ENCODE results near the gene TOB1. TPM values are rescaled to one million over a fixed set of nuclear protein-coding genes. Genes with fewer than 3 reads are reported as not detected.
A peak's percentile ranks its signal among the peaks of the same experiment; 100 is the strongest.

The TOB1 gene
- total and polyA plus RNA-seq, 9 of the 15 experiments (the other 6 are each of a cell fraction or from before 2014, with no cell fraction given): 4.8 to 63.7 (median 13.2) TPM

DNA sequence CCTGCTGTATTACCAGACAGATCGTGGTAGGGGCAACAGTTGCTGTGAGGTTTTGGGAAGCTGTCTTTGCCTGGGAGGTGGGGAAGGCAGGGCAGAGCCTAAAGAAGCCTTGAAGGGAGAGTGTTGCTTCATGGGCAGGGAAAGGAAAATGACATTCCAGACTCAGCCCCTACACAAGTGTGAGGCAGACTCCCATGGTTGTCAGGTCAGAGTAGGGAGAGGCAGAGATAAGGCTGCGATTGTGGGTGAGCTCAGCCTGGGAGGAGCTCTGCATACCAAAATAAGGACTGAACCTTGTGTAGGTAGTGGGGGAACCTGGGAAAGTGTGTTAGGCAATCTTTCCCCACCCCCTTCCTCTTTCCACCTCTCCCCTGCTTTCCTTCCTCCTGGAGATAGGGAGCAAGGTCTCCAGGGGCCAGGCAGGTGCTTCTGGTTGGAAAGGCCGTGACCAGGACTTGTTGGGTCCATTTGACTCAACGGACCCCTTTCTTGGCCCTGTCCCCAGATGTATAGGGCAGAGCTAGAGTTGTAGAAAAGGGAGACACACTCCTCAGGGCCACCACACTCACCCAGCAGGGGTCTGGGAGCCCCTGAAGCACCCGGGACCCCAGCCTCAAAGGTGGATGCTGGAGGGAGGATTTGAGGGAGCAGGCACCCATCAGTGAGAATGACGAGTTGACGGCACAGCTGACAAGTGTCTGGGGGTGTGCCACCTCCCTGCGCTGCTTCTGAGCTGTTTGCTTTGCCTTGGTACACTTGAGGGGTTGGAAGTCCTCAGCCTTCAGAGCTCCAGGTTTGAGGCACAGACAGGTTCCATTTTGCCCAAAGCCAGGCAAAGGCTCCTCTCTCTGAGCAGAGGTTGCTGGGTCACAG is 18.5 kb upstream of the TOB1 start (continued):
- peak; percentile 95 for TF ChIP-seq CEBPB (tag; IDR thresholded peaks at IDR 0.05)
- no peak for TF ChIP-seq ZNF217 (CRISPR knock-in tag; IDR thresholded peaks at IDR 0.05)
- no peak for TF ChIP-seq ATF1 (CRISPR knock-in tag; IDR thresholded peaks at IDR 0.05)
- peak; percentile 25; the same call in 1 of the 2 replicates for TF ChIP-seq ATF1 (tag; IDR thresholded peaks at IDR 0.05)
- TF ChIP-seq NRF1 (conservative IDR thresholded peaks at IDR 0.05 in 1 of 2, IDR thresholded peaks at IDR 0.05 in 1 of 2): 0 out of 4 replicates have a peak, but pooled peaks of 1 of the 2 experiments have one; percentile 9
- 0 out of 2 replicates have a peak, but pooled peaks have one; percentile 29 for TF ChIP-seq SMARCE1 (IDR thresholded peaks at IDR 0.05)
- peak; percentile 77 for TF ChIP-seq JUND (IDR thresholded peaks at IDR 0.05; ENCODE audit: borderline replicate concordance, low read depth, low read length)
- TF ChIP-seq JUND (tag; IDR thresholded peaks at IDR 0.05; ENCODE audit: borderline replicate concordance, low read depth, low read length): peak; percentile 77; the same call in 1 of the 3 replicates
- 0 out of 2 replicates have a peak, but pooled peaks have one; percentile 15 for TF ChIP-seq L3MBTL2 (IDR thresholded peaks at IDR 0.05)
- 0 out of 2 replicates have a peak, but pooled peaks have one; percentile 5 for TF ChIP-seq TEAD2 (tag; IDR thresholded peaks at IDR 0.05)
- peak; percentile 27; the same call in 1 of the 2 replicates for TF ChIP-seq MBD2 (IDR thresholded peaks at IDR 0.05; ENCODE audit: borderline replicate concordance, low read depth)
- peak; percentile 20; the same call in 1 of the 2 replicates for TF ChIP-seq CREM (IDR thresholded peaks at IDR 0.05; ENCODE audit: low read depth)
- TF ChIP-seq, protein P1, sequence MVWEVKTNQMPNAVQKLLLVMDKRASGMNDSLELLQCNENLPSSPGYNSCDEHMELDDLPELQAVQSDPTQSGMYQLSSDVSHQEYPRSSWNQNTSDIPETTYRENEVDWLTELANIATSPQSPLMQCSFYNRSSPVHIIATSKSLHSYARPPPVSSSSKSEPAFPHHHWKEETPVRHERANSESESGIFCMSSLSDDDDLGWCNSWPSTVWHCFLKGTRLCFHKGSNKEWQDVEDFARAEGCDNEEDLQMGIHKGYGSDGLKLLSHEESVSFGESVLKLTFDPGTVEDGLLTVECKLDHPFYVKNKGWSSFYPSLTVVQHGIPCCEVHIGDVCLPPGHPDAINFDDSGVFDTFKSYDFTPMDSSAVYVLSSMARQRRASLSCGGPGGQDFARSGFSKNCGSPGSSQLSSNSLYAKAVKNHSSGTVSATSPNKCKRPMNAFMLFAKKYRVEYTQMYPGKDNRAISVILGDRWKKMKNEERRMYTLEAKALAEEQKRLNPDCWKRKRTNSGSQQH (CRISPR knock-in tag; IDR thresholded peaks at IDR 0.05): no peak
- no peak for TF ChIP-seq SIX5 (IDR thresholded peaks at IDR 0.05; ENCODE audit: borderline replicate concordance in 1 of 2, insufficient read depth in 1 of 2, low read depth in 1 of 2, low read length in 2 of 2)
- TF ChIP-seq CEBPG (CRISPR knock-in tag; IDR thresholded peaks at IDR 0.05): no peak; the same call in 1 of the 2 replicates
- peak; percentile 47 to 76 for TF ChIP-seq CEBPG (tag; conservative IDR thresholded peaks at IDR 0.05 in 1 of 2, IDR thresholded peaks at IDR 0.05 in 1 of 2)
- TF ChIP-seq ATF7 (IDR thresholded peaks at IDR 0.05): peak; percentile 87
- TF ChIP-seq BCL6 (CRISPR knock-in tag; IDR thresholded peaks at IDR 0.05): no peak
- TF ChIP-seq, protein P2, sequence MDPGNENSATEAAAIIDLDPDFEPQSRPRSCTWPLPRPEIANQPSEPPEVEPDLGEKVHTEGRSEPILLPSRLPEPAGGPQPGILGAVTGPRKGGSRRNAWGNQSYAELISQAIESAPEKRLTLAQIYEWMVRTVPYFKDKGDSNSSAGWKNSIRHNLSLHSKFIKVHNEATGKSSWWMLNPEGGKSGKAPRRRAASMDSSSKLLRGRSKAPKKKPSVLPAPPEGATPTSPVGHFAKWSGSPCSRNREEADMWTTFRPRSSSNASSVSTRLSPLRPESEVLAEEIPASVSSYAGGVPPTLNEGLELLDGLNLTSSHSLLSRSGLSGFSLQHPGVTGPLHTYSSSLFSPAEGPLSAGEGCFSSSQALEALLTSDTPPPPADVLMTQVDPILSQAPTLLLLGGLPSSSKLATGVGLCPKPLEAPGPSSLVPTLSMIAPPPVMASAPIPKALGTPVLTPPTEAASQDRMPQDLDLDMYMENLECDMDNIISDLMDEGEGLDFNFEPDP (CRISPR knock-in tag; IDR thresholded peaks at IDR 0.05): no peak
- TF ChIP-seq KDM5B (IDR thresholded peaks at IDR 0.05; ENCODE audit: insufficient replicate concordance, low read depth, low read length): peak; percentile 32
- no peak for TF ChIP-seq FIP1L1 (IDR thresholded peaks at IDR 0.05; ENCODE audit: low read depth, low read length, poor library complexity, severe bottlenecking)
- no peak for TF ChIP-seq GTF2A2 (tag; IDR thresholded peaks at IDR 0.05)
- TF ChIP-seq, protein P3, sequence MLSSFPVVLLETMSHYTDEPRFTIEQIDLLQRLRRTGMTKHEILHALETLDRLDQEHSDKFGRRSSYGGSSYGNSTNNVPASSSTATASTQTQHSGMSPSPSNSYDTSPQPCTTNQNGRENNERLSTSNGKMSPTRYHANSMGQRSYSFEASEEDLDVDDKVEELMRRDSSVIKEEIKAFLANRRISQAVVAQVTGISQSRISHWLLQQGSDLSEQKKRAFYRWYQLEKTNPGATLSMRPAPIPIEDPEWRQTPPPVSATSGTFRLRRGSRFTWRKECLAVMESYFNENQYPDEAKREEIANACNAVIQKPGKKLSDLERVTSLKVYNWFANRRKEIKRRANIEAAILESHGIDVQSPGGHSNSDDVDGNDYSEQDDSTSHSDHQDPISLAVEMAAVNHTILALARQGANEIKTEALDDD (IDR thresholded peaks at IDR 0.05): 0 out of 2 replicates have a peak, but pooled peaks have one; percentile 48
- TF ChIP-seq ARID1B (IDR thresholded peaks at IDR 0.05): peak; percentile 29; the same call in 1 of the 2 replicates
- peak; percentile 8 for TF ChIP-seq MEIS2 (IDR thresholded peaks at IDR 0.05; ENCODE audit: partially characterized antibody)

Measured in K562 (cell line).